ENCODE results near the gene KRT15.
A peak's percentile ranks its signal among the peaks of the same experiment; 100 is the strongest.

The KRT15 gene

DNA sequence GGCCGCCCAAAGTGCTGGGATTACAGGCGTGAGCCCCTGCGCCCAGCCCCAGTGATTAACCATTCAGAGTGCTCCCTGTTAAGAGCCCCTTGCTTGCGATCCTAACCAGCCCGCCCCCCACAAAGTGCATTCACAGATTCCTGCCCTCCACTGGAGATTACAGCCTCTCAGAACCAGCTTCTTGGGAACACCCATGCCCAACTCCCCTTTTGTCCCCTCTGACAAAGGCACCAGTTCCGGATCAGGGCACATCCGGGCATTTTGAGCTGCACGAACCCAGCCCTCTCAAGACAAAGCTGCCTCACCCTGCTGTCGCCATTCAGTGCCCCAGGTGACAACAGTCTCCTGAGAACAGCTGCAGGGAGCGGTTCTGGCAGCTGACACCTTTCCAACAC, 10.3 kb upstream of the KRT15 start:
- H3K9me3 ChIP-seq (ENCODE audit: severe bottlenecking) = no peaks in the 10 kb centered on the region
- H3K27me3 ChIP-seq (ENCODE audit: insufficient read depth, poor library complexity, severe bottlenecking) = no peaks in the 10 kb centered on the region
- TF ChIP-seq, protein P1, sequence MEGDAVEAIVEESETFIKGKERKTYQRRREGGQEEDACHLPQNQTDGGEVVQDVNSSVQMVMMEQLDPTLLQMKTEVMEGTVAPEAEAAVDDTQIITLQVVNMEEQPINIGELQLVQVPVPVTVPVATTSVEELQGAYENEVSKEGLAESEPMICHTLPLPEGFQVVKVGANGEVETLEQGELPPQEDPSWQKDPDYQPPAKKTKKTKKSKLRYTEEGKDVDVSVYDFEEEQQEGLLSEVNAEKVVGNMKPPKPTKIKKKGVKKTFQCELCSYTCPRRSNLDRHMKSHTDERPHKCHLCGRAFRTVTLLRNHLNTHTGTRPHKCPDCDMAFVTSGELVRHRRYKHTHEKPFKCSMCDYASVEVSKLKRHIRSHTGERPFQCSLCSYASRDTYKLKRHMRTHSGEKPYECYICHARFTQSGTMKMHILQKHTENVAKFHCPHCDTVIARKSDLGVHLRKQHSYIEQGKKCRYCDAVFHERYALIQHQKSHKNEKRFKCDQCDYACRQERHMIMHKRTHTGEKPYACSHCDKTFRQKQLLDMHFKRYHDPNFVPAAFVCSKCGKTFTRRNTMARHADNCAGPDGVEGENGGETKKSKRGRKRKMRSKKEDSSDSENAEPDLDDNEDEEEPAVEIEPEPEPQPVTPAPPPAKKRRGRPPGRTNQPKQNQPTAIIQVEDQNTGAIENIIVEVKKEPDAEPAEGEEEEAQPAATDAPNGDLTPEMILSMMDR (IDR thresholded peaks at IDR 0.05; ENCODE audit: poor library complexity, severe bottlenecking) = no peak
- DNase-seq (ENCODE audit: low spot score) (no peak), ATAC-seq (ENCODE audit: low read depth) (no peak)
- H3K27ac ChIP-seq (ENCODE audit: poor library complexity, severe bottlenecking) = peak overlapping the region; percentile 79
- H3K4me3 ChIP-seq (ENCODE audit: severe bottlenecking) = no peak overlapping the region
- H3K4me1 ChIP-seq (ENCODE audit: insufficient read depth, poor library complexity, severe bottlenecking) = peaks cover 20% of the 10 kb centered on the region
- peaks cover 6% of the 10 kb centered on the region for H3K36me3 ChIP-seq (ENCODE audit: low read depth)

DNA sequence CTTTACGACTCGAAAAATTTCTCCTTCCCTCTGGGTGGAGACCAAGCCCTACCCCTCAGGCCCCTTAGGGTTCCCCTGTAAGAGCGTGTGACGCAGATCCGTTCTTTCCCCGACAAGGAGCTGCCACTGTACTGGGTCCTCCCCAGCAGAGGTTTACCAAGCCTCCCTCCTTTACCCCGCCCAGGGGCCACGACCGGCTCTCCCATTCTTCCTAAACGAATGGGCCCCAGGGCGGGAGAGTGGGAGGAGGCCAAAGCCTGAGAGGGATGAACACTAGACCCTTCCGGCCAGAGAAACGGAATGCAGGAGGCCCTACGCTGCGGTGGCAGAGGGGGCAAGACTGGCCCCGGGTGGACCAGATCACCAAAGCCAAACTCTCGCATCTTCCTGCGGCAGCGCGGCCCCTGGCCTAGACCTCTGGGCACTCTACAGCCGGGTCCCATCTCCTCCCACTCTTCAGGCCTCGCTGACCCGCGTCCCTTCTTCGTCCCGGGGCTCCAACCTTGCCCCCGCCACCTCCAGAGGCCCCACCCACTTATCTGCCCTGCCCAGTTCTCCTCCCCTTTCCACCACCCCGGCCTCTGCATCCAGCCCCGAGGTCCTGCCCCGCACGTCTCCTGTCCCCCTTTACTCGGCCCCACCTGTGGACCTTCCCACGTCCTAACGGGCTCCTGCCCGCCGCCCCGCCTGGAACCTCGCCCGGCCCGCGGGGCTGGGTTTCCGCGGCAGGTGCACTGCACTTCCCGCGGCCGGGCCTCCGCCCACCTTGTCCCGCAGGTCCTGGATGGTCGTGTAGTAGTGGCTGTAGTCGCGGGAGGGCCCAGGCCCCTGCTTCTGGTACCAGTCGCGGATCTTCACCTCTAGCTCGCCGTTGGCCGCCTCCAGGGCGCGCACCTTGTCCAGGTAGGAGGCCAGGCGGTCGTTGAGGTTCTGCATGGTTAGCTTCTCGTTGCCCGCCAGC, 8.7 kb upstream of the KRT15 start:
- Histone ChIP-seq H3K36me3 (ENCODE audit: low read depth) (peaks cover 6% of the 10 kb centered on the region), H3K4me1 (ENCODE audit: insufficient read depth, poor library complexity, severe bottlenecking) (peaks cover 36% of the 10 kb centered on the region), H3K9me3 (ENCODE audit: severe bottlenecking) (no peaks in the 10 kb centered on the region), H3K27me3 (ENCODE audit: insufficient read depth, poor library complexity, severe bottlenecking) (no peaks in the 10 kb centered on the region), H3K27ac (ENCODE audit: poor library complexity, severe bottlenecking) (peak overlapping the region; percentile 79), H3K4me3 (ENCODE audit: severe bottlenecking) (peak overlapping the region; percentile 36)
- TF ChIP-seq, protein P1 (IDR thresholded peaks at IDR 0.05; ENCODE audit: poor library complexity, severe bottlenecking) = no peak
- ATAC-seq (ENCODE audit: low read depth) (no peak), DNase-seq (ENCODE audit: low spot score) (no peak)

DNA sequence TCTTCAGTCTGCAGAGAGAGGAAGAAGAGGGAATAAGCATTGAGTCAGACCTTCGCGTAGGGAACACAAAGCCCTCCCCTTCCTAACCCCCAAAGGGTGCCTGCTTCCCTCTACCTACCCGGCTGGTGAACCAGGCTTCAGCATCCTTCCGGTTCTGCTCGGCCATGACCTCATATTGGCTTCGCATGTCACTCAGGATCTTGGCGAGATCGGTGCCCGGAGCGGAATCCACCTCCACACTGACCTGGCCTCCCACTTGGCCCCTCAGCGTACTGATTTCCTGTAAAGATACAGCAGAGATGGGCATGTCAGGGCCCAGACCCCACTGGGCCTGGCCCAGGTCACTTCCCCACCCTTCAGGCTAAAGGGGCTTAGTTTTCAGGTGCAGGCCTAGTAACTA, 5.6 kb upstream of the KRT15 start:
- Histone ChIP-seq H3K27me3 (ENCODE audit: insufficient read depth, poor library complexity, severe bottlenecking) (no peaks in the 10 kb centered on the region), H3K27ac (ENCODE audit: poor library complexity, severe bottlenecking) (peak overlapping the region; percentile 79), H3K4me3 (ENCODE audit: severe bottlenecking) (no peak overlapping the region), H3K4me1 (ENCODE audit: insufficient read depth, poor library complexity, severe bottlenecking) (peaks cover 51% of the 10 kb centered on the region), H3K9me3 (ENCODE audit: severe bottlenecking) (no peaks in the 10 kb centered on the region), H3K36me3 (ENCODE audit: low read depth) (peaks cover 6% of the 10 kb centered on the region)
- DNase-seq (ENCODE audit: low spot score) = no peak
- TF ChIP-seq, protein P1 (IDR thresholded peaks at IDR 0.05; ENCODE audit: poor library complexity, severe bottlenecking) = no peak
- no peak for ATAC-seq (ENCODE audit: low read depth)

DNA sequence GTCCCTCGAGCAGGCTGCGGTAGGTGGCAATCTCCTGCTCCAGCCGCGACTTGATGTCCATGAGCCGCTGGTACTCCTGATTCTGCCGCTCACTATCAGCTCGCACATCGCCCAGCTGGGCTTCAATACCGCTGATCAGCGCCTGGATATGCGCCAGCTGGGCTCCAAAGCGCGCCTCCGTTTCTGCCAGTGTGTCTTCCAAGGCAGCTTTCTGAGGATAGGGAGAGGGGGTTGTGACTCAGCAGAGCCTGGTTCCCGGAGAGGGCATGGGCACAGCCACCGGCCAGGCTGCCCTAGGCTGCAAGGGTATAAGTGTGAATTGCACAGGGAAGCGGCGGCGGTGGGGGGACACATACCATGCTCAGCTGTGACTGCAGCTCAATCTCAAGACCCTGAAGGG, 5.1 kb upstream of the KRT15 start:
- Histone ChIP-seq H3K9me3 (ENCODE audit: severe bottlenecking) (no peaks in the 10 kb centered on the region), H3K27me3 (ENCODE audit: insufficient read depth, poor library complexity, severe bottlenecking) (no peaks in the 10 kb centered on the region), H3K36me3 (ENCODE audit: low read depth) (peaks cover 6% of the 10 kb centered on the region), H3K27ac (ENCODE audit: poor library complexity, severe bottlenecking) (peak overlapping the region; percentile 79), H3K4me3 (ENCODE audit: severe bottlenecking) (no peak overlapping the region), H3K4me1 (ENCODE audit: insufficient read depth, poor library complexity, severe bottlenecking) (peaks cover 52% of the 10 kb centered on the region)
- DNase-seq (ENCODE audit: low spot score) = no peak
- ATAC-seq (ENCODE audit: low read depth) = no peak
- TF ChIP-seq, protein P1 (IDR thresholded peaks at IDR 0.05; ENCODE audit: poor library complexity, severe bottlenecking) = no peak

DNA sequence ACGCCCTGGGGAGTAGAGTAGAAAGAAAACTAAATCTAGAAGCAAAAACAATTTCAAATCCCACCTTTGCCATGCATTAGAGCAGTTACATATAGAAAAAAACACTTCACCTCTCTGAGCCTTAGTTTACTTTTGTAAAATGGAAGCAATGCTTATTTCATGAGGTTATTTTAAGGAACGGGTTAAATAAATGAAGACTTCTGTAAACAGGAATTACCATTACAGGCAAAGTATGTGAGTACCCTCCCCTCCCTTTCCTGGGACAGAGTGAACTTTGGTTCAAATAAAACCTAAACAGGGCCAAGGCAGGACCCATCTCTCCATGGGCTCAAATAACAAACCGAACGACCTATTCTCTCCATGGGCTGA, 4.5 kb upstream of the KRT15 start:
- Histone ChIP-seq H3K4me1 (ENCODE audit: insufficient read depth, poor library complexity, severe bottlenecking) (peaks cover 57% of the 10 kb centered on the region), H3K27me3 (ENCODE audit: insufficient read depth, poor library complexity, severe bottlenecking) (no peaks in the 10 kb centered on the region), H3K27ac (ENCODE audit: poor library complexity, severe bottlenecking) (peak overlapping the region; percentile 79), H3K36me3 (ENCODE audit: low read depth) (peaks cover 6% of the 10 kb centered on the region), H3K9me3 (ENCODE audit: severe bottlenecking) (no peaks in the 10 kb centered on the region), H3K4me3 (ENCODE audit: severe bottlenecking) (no peak overlapping the region)
- no peak for DNase-seq (ENCODE audit: low spot score)
- TF ChIP-seq, protein P1 (IDR thresholded peaks at IDR 0.05; ENCODE audit: poor library complexity, severe bottlenecking) = no peak
- no peak for ATAC-seq (ENCODE audit: low read depth)

All from RWPE2 (cell line).